HUDEP-2 (cell line): ENCODE data around the gene MLYCD.

Source experiments
- DNase-seq, 76 experiments: peaks; one replicate each; lab custom pipeline; 2025; ENCODE audit not compliant: unreplicated experiment in 76 of 76; lab: John Stamatoyannopoulos, UW

The MLYCD gene

DNA sequence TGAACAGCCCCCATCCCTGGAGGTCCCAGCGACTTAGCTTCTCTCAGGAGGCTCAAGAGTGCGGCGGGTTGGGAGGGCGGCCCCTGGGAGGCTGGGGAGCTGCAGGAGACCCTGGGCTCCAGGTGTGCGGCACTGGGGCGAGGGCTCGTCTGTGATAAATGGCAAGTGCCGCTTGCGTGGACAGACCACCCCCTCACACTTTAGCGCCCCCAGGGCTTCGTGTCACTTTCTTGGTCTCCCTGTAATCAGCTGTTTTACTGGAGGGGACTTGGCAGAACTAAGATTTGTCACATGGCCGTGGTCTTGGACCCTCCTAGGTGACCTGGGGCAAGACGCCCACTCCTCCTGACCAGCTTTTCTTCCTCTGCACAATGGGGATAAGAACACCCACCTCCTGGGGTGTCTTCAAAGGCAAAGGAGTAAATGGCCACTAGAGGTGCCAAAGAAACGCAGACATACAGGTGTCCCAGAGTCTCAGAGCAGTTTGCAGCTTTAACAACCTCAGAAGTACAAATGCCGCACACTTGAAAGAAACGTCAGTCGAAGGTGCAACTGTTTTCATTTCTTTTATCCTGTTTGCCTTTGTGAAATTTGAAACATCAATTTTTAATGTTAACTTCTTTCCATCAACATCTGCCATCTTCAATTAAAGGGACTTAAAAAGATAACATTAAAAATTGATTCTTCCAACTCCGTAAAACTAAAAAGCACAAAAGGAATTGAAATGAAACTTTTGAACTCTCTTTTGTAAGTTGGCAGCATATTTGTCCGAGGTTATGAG is 55.1 kb downstream of the MLYCD start:
- peak in 20 of 76 experiments; percentile 2 to 42 (median 18) for DNase-seq

DNA sequence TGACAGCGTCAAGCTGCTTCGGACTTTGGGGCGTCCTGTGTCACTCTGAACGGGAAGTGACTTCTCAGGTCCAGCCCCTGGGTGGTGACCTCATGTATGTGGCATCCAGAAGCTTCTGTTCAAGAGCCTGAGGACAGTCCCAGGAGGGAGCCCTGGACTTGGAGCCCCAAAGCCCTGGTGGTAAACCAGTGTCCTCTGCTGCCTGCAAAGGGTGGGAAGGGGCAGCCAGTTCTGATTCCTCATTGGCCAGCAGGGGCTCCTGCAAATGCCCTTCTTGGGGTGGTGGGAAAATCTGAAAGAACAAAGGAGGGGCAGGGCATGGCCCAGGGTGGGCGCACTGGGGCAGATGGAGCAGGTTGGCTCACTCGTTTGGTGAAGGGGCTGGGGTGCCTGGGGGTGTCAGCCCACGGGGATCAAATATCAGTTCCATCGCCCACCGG is 55.7 kb downstream of the MLYCD start:
- no peak for DNase-seq

DNA sequence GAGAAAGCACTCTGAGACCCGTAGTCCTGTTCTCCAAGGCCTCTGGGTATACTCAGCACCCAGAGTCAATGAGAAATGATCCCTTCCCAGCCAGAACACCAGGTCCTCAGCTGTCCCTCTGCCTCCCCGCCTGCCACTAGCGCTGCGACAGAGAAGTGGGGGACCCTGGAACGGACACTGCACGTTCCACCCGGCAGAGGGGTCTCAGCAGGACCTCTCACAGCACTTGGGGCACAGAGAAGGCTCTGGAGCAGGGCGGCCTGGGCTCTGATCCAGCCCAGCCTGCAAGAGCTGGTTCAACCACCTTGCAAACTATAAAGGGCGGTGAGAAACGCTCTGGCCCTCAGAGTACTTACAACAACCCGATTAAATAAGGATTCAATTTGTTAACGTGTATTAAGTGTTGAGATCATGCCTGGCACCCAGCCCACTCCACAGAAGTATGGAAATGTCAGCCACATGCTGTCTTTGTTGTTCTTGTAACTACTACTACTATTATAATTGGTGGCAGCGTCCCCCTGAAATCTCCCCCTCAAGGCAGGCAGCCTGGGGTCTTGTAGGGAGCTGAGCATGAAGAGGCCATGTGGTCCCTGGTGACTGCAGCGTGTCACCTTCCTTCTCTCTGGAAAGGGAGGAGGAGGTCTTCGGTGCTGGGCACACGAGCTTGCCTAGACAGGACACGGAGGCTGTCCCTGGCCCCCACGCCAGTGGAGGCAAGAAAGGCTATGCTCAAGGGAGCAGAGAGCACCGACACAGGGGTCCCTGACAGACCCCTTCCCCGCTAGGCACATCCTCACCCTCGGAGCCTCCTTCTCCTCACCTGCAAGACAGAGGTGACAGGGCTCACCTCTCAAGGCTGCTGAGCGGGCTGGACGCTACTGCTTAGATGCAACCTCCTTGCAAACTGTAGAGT is 56.6 kb downstream of the MLYCD start:
- DNase-seq: no peak

DNA sequence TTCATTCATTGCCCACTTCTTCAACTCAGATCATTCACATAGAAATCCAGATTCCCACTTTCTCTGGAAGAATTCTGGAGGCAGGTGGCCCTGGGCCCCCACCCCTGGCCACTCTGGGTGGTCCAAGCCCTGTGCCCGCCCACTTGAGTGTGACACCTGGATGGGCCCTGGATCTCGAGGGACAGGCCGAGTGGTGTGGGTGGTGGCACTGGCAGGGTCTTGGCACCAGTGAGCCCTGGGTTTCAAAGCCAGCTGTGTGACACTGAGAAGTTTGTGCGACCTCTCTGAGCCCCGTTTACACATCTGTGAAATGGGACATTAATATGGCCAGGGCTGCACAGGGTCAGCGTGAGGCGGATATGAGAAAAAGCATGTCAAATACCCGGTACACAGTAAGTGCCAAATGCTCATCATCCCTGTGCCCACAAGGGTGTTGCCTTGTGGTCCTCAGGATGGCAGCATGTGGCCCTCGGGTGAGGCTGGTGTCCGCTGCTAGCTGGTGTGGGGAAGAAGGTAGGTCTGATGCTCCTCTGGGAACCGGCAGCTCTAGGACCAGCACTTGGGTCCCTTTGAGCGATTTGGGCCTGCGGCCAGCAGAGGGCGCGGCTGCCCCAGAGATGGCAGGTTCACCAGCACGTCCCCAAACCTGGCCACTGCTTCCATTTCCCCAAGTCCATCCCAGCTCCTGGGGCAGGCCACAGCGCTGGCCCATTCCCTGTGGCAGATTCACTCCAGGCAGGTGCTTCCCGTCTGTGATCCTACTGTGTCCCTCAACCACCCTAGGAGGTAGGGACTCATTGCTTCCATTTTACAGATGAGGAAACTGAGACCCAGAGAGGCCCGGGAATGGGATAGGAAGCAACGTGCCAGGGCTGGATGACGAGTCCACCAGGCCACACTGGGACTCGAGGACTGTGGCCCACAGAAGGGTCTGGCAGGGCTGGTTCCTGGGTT is 57.7 kb downstream of the MLYCD start:
- DNase-seq: peak in 71 of 76 experiments; percentile 3 to 84 (median 61)

DNA sequence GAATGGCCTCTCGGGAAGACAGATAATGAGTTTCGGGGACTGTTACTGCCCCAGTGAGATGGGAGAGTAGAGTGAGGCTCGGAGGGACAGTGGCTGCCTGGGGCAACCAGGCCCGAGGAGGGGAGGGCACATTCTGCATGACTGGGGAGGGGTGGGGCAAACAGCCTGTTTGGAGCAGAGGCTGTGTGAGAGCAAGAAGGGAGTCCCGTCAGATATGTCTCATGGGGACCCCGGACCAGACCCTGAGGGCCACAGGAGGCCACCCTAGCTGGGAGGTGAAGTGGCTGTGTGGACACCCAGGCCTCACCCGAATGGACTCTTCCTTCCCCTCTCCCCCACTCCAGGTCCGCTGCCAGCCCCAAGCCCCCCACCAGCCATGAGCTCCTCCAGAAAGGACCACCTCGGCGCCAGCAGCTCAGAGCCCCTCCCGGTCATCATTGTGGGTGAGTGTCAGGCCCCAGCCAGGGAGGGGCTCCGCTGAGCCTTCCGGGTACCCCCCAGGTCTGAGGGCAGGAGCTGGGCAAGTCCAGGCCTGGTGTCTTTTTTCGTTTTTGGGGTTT is 58.5 kb downstream of the MLYCD start:
- no peak for DNase-seq

DNA sequence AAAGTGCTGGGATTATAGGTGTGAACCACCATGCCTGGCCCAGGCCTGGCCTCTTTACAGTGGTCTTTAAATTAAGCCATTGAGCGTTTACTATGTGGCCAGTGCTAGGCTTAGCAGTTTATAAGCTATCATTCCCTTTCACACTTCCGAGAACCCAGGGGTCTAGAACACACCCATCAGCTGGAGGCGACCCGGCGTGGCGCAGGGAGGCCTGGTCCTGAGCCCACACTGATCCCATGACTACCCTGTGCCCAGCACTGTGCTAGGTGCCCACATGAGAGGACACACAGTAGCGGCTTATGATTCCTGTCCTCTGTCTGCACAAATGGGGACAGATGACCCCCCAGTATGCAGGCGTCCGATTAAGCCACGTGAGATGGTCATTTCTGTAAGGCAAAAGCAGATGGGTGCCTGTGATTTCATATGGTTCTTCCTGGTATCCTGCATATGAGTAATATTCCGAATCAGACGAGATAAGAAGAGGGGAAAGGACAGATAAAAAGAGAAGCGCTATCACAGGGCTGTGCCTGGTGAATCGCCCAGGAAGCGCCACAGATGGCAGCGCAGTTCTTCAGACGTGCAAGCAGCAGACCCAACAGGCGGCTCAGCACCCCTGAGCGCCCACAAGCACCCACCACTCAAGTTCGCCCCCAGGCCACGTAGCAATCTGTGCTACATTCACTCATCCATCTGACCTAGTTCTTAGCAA is 59.4 kb downstream of the MLYCD start:
- DNase-seq: peak in 32 of 76 experiments; percentile 6 to 60 (median 26)

DNA sequence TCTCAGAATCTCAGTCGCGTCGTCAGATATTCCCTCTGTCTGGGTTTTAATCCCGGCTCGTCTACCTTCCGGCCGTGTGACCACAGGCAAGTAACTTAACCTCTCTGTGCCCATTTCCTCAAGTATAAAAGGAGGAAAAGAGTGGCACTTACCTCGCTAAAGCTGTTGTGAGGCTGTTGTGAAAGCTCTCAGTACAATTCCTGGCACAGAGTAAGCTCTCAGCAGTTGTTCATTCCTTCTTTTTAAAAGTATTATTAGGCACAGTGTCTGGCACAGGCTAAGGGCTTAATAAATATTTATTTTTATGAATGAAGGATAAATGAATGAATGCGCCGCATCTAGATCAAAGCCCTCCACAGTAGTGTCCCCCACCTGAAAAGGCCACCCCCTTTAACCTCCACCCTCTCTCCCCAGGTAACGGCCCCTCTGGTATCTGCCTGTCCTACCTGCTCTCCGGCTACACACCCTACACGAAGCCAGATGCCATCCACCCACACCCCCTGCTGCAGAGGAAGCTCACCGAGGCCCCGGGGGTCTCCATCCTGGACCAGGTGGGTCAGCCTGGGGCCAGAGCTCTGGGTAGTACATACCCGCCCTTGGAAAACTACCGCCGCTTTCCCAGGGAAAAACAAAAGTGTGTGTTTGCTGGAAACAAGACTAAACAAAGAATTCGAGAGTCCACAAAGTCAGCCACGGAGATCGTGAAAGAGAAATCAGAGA is 60.1 kb downstream of the MLYCD start:
- DNase-seq: no peak

DNA sequence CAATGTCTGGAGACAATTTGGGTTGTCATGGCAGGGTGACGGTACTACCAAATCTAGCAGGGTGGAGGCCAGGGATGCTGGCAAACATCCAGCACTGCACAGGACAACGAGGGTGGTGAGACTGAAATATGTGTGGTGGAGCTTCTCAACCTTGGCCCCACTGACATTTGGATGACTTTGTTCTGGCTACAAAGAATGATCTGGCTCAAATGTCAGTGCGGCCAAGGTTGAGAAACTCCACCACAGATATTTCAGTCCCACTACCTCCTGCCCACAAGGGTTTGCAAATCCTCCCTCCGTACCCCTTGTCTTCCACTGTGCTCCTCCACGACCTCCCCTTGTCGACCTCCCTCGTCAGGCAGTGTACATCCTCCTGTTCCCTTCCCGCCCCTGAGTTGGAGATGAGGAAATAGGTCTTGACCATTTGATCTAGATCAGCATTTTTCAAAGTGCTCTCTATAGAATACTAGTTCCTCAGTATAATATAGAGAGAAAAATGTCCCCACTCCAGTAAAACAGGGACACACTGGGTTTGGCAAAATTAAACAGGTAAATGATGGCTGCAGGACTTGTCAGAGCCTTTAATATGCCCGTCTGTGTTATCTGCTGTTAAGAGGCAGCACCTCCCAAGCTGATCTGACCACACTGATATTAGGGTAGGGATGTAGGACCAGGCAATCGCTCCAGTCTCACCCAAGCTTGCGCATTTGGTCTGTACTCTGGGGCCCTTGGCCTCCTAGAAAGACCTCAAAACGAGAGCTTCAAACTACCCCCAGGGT is 60.9 kb downstream of the MLYCD start:
- no peak for DNase-seq

DNA sequence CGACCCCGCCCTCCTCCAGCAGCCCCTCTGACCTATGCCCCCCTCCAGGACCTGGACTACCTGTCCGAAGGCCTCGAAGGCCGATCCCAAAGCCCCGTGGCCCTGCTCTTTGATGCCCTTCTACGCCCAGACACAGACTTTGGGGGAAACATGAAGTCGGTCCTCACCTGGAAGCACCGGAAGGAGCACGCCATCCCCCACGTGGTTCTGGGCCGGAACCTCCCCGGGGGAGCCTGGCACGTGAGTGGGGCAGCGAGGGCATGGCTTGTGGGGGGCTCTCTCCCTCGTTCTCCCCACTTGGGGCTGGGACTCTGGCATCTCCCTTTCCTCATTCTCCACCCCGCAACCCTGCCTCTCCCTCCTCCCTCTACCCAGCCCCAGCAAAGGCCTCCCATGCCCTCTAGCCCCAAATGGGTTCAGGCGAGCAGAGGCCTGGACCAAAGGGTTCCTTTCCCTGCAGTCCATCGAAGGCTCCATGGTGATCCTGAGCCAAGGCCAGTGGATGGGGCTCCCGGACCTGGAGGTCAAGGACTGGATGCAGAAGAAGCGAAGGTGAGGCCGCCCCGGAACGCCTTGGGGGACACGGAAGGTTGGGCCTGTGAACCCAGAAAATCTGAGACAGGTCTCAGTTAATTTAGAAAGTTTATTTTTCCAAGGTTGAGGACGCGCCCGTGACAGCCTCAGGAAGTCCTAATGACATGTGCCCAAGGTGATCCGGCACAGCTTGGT is 61.8 kb downstream of the MLYCD start:
- no peak for DNase-seq

DNA sequence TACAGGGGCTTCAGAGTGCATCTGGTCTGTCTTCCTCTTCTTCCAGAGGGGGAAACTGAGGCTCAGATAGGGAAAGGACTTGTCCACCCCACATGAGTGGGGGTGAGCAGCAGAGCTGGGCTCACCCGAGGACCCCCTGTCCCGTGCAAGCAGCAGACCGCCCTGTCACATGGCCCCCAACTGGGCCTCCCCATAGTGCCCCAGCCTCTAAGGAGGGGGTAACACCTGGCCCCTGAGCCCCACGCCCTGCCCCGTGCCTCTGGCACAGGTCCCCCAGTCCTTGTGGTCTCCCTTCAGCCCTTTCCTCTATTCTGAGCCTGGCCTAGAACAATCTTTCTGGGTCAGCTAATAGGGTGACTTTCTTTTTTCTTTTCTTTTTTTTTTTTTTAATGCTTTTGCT is 62.7 kb downstream of the MLYCD start:
- DNase-seq: no peak

DNA sequence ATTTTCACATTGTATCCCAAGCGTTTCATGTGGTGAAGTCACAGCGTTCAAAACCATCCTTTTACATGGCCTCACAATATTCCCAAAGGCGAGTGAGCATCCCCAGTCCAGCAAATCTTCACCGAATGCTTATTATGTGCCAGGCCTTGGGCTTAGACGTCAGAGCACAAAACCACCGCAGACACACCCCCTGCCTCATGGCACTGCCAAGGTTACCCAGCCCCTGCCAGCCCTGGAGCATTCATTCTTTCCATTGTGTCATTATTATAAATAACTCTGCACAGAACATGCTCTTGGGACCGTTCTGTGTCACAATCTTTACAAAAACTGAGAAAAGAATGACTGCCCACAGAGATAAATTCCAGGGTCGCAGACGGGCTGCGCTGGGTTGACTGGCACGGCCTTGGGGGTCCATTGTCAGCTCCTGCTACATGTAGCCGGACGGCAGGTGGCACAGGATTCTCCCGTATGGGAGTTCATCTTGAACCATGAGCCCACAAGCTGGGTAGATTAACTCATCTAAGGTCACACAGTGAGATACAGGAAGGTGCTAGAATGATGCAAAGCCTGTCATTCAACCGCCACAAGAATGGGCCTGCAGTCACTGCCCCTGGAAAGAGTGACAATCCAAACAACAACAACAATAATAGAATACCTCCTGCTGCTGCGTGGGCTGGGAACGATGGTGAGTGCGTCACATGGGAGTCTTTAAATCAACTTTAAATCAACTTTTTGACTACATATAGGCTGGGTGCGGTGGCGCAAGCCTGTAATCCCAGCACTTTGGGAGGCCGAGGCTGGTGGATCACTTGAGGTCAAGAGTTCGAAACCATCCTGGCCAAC is 64.6 kb downstream of the MLYCD start:
- DNase-seq: no peak

DNA sequence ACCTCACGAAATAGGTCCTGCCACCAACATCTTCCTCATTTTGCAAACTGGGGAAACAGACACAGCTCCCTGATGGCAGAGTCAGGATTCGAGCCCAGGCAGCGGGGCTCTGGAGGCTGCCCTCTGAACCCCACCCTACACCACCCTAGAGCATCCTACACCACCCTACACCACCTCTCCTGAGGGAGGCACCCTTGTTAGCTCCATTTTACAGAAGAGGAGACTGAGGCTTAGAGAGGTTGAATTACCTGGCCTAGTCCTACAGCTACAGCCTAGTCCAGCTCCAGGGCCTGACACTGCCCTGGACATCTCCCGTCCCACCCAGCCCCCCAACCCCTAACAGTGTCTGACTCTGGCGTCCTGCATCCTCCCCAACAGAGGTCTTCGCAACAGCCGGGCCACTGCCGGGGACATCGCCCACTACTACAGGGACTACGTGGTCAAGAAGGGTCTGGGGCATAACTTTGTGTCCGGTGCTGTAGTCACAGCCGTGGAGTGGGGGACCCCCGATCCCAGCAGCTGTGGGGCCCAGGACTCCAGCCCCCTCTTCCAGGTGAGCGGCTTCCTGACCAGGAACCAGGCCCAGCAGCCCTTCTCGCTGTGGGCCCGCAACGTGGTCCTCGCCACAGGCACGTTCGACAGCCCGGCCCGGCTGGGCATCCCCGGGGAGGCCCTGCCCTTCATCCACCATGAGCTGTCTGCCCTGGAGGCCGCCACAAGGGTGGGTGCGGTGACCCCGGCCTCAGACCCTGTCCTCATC is 65.9 kb downstream of the MLYCD start:
- DNase-seq: no peak

DNA sequence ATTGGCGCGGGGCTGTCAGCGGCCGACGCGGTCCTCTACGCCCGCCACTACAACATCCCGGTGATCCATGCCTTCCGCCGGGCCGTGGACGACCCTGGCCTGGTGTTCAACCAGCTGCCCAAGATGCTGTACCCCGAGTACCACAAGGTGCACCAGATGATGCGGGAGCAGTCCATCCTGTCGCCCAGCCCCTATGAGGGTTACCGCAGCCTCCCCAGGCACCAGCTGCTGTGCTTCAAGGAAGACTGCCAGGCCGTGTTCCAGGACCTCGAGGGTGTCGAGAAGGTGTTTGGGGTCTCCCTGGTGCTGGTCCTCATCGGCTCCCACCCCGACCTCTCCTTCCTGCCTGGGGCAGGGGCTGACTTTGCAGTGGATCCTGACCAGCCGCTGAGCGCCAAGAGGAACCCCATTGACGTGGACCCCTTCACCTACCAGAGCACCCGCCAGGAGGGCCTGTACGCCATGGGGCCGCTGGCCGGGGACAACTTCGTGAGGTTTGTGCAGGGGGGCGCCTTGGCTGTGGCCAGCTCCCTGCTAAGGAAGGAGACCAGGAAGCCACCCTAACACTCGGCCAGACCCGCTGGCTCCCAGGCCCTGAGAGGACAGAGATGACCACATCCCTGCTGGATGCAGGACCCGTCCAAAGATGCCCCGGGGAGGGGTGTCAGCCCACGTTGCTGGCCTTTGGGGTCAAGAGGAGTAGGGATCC is 66.7 kb downstream of the MLYCD start:
- DNase-seq: no peak

DNA sequence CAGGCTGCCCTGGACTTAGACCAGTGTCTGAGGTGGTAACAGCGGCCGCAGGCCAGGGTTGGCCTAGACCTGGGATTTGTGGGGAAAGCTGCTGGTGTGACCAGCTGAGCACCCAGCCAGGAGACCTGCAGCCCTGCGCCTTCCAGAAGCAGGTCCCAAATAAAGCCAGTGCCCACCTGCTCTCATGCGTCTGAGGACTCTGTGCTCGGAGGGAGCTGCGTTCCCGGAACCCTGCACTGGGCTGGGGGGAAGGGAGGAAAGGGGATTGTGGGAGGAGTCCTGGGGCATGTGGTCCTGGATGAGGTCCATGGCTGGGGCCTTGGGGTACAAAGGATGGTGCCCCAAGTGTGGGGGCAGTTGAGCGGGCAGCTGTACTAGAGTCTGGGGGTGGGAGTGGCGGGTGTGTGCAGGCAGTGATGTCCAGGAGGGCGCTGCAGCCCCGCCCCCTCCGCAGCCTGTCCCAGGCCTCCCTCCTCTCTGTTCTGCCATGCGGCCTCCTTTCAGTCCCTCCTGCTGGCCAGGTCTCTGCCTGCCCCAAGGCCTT is 67.3 kb downstream of the MLYCD start:
- DNase-seq: no peak

DNA sequence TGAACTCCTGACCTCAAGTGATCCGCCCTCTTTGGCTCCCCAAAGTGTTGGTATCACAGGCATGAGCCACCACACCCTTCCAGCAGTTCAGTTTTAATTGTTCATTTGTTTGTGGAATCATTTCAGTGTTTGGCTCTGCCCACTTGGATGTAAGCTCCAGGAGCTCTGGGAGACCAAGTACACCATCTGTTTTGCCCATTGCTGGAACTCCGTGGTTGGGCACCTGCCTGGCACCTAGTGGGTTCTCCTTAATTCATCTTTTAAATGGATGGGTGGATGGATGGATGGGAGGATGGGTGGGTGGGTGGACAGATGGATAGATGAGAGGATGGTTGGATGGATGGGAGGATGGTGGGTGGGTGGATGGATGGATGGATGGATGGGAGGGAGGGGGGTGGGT is 68.2 kb downstream of the MLYCD start:
- no peak for DNase-seq
